Naive thymus-derived CD4-positive, alpha-beta T cell (primary cell): Measurements from ENCODE around the gene PPP2R5D. TPM values are rescaled to one million over a fixed set of nuclear protein-coding genes. Genes with fewer than 3 reads are reported as not detected.

ENCODE experiments used
- ATAC-seq: fragments of 150-1000 bp; cut with Tn5 transposase; 2 replicates; pipeline ENCODE4 v1.10.0; 2021; ENCODE audit warnings: mild to moderate bottlenecking, moderate library complexity
- CTCF ChIA-PET: fragments of 350-600 bp; sonication (Branson Sonifier 250); formaldehyde crosslinking; loops from one replicate; lab custom pipeline; 2021; ENCODE audit warnings: antibody characterized with exemption; lab: Charles Lee
- POLR2A ChIA-PET: fragments of 350-600 bp; sonication (Branson Sonifier 250); formaldehyde crosslinking; loops from one replicate; lab custom pipeline; 2021; ENCODE audit warnings: antibody characterized with exemption, inconsistent platforms; lab: Charles Lee
- DNase-seq, 9 donors: peaks; one replicate each; pipeline versions ENCODE4 v3.0.0 to v3.0.0-alpha.2; 2020 to 2022; ENCODE audit warnings: mixed read lengths in 1 of 9
- H3K27ac ChIP-seq: one replicate; pipeline ENCODE4 v1.7.0; 2013; ENCODE audit warnings: mild to moderate bottlenecking, low read depth, low read length, moderate library complexity
- H3K27me3 ChIP-seq, 2 donors: one replicate each; pipeline ENCODE4 v1.7.0; 2013; ENCODE audit warnings: low read length in 2 of 2, mild to moderate bottlenecking in 2 of 2, moderate library complexity in 2 of 2; ENCODE audit not compliant: control insufficient read depth in 2 of 2, insufficient read depth in 2 of 2
- H3K36me3 ChIP-seq, 3 experiments: 1 replicate in 2 of 3; 2 replicates in 1 of 3; pipeline ENCODE4 v1.7.0; 2013; ENCODE audit warnings: low read length in 3 of 3, mild to moderate bottlenecking in 3 of 3, moderate library complexity in 1 of 3; ENCODE audit not compliant: insufficient read depth in 3 of 3, control insufficient read depth in 2 of 3
- H3K4me1 ChIP-seq, 2 donors: one replicate each; pipeline ENCODE4 v1.7.0; 2013; ENCODE audit warnings: low read length in 2 of 2, mild to moderate bottlenecking in 2 of 2, moderate library complexity in 1 of 2; ENCODE audit not compliant: control insufficient read depth in 2 of 2, insufficient read depth in 2 of 2
- H3K4me3 ChIP-seq: 2 replicates; pipeline ENCODE4 v1.7.0; 2013; ENCODE audit warnings: mild to moderate bottlenecking, low read length
- H3K9me3 ChIP-seq, 3 experiments: 1 replicate in 2 of 3; 2 replicates in 1 of 3; pipeline ENCODE4 v1.7.0; 2013; ENCODE audit warnings: low read length in 3 of 3; ENCODE audit not compliant: control insufficient read depth in 2 of 3
- H3K27ac Mint-ChIP-seq, 9 donors: one replicate each; pipeline ENCODE4 v1.8.0; 2020 to 2022; ENCODE audit warnings: mixed read lengths in 9 of 9, mild to moderate bottlenecking in 8 of 9, moderate library complexity in 5 of 9, inconsistent platforms in 2 of 9
- H3K27me3 Mint-ChIP-seq, 5 donors: one replicate each; pipeline ENCODE4 v1.8.0; 2021 to 2022; ENCODE audit warnings: mixed read lengths in 5 of 5, mild to moderate bottlenecking in 1 of 5
- H3K36me3 Mint-ChIP-seq, 5 donors: one replicate each; pipeline ENCODE4 v1.8.0; 2020 to 2022; ENCODE audit warnings: mixed read lengths in 5 of 5, mild to moderate bottlenecking in 3 of 5, inconsistent platforms in 1 of 5
- H3K4me1 Mint-ChIP-seq, 7 donors: one replicate each; pipeline ENCODE4 v1.8.0; 2020 to 2022; ENCODE audit warnings: mixed read lengths in 7 of 7, mild to moderate bottlenecking in 3 of 7, inconsistent platforms in 1 of 7
- H3K4me3 Mint-ChIP-seq, 10 donors: one replicate each; pipeline ENCODE4 v1.8.0; 2020 to 2022; ENCODE audit warnings: mild to moderate bottlenecking in 10 of 10, mixed read lengths in 10 of 10, moderate library complexity in 6 of 10, inconsistent platforms in 2 of 10
- H3K9me3 Mint-ChIP-seq, 11 donors: one replicate each; pipeline ENCODE4 v1.8.0; 2020 to 2022; ENCODE audit warnings: mixed read lengths in 11 of 11, mild to moderate bottlenecking in 4 of 11, inconsistent platforms in 1 of 11, moderate library complexity in 1 of 11
- intact Hi-C, 2 donors: fragments of 100-400 bp; cut with micrococcal nuclease; formaldehyde crosslinking; loops; one replicate each; pipeline ENCODE4 v1.15.1; 2023
- polyA plus RNA-seq, 2 donors: library from polyadenylated mRNA; unstranded; fragments of 300-500 nt; fragmentation: Illumina TruSeq; gene quantifications; one replicate each; pipeline ENCODE4 v1.2.3, GENCODE V29; 2021
- total RNA-seq, 6 experiments: library from RNA in 5 of 6; stranded (reverse) in 5 of 6; gene quantifications; 1 replicate in 5 of 6; 2 replicates in 1 of 6; pipeline ENCODE4 v1.2.3 and lab custom pipeline; 2021 to 2026

Gene PPP2R5D
- total and polyA plus RNA-seq, 7 experiments from 2014 or later: 19.7 to 60.4 (median 28.2) TPM

DNA sequence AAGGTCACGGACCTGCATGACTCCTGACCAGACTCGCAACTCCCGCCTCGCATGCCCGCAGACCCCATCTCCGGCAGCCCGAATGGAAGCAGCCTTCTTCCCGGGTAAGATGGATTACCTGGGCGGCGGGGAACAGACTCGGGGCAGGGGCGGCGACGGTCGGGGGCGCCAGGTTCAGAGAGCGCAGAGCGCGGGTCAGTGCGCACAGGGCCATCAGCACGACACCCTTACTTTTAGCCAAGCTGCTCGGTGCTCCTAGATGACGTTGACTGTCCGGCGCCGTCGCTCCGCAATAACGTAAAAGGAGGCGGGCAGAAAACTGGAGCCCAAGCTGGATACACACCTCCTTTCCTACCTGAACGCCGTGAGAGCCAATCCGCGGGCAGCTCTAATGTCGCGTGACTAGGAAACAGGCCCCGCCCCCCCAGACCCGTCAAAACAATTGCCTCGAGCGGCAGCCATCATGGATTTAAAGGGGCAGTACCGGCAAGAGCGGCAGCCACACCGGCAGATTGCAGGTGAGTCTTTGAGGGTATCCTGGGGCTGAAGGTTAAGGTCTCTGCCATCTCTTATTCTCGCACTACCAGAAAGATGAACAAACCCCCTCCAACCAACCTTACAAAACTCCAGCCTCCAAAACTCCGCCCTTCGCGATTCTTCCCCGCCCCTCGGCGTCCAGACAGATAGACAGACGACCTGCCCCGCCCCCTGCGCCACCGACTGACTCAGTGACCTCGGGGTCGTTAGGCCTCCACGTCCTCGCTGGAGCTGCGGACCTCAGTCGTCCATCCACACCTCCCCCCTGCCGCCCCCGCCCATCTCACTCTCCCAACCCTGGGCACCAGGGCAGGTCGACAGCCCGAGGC is 75.0 kb downstream of the PPP2R5D start, which contains the start of the genes KLC4 and MRPL2:
TSS of gene KLC4 (plus strand) at position 464 of the 866 bp plus-strand sequence. CDS start 1,705 bp downstream, outside the sequence.
TSS of gene MRPL2 (minus strand) at position 267 of the 866 bp plus-strand sequence. CDS start at position 214, 53 bp downstream.
- CTCF ChIA-PET: interaction anchor here (0.5 to 0.6 kb wide), 2 partner anchors 155 to 471 kb away, joined by 4 to 6 read pairs; no protein-coding TSS in a partner anchor
- H3K27ac Mint-ChIP-seq: peak within 1 kb of the TSS; percentile 95 to 100 (median 99)
- peaks cover 28 to 50% (median 45%) of the 10 kb centered on the region in 7 donors for H3K4me1 Mint-ChIP-seq

DNA sequence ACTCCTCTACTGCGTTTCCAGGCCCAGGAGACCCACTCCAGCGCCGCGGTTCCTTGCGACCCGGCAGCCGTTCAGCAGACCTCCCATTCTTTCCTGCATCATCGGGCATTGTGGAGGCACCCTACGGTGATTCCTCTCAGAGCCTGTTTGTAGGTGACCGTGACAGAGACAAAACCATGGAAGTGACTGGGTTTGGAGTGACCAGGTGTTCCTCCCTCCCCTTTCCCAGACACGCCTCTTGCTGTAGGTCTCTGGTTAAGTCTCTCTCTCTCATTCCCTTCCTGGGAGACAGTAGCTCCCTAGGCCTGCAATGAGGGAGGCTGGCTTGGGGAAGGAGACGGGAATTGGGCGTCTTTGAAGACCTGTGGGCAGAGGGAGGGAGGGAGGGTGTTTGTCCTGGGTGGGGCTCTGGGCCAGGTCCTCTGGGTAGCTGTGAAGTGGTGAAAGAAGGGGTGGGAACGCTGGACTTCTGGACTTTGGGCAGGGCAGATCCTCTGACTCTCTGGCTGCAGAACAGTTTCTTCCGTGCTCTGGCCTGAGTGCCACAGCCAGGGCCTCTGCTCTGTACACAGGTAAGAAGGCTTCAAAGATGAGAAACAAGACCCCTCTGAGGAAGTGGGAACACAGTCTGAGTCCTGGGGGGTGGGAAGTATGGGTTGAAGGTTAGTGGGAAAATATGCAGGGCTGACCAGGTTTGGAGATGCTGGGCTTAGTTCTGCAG is 75.8 kb downstream of the PPP2R5D start:
- H3K4me1 ChIP-seq: peaks cover 0 to 21% of the 10 kb centered on the region in 2 donors
- POLR2A ChIA-PET: interaction anchor here (0.7 to 3.6 kb wide), 12 partner anchors 9 to 130 kb away, joined by 3 to 33 read pairs (median 5); partner anchors contain the start of genes CNPY3, KLHDC3, MEA1 and PEX6
- Mint-ChIP-seq H3K4me3 (peak overlapping the region; percentile 88 to 100 (median 96)), H3K4me1 (peaks cover 27 to 49% (median 44%) of the 10 kb centered on the region in 7 donors), H3K27ac (peak overlapping the region; percentile 95 to 100 (median 99)), H3K27me3 (no peaks in the 10 kb centered on the region), H3K9me3 (no peaks in the 10 kb centered on the region), H3K36me3 (peaks cover 9 to 43% (median 21%) of the 10 kb centered on the region in 5 donors)
- H3K36me3 ChIP-seq: peaks cover 0 to 38% (median 0%) of the 10 kb centered on the region in 3 experiments
- H3K27me3 ChIP-seq: no peaks in the 10 kb centered on the region
- peak overlapping the region; percentile 88 for H3K27ac ChIP-seq
- DNase-seq (no peak), ATAC-seq (no peak)
- no peaks in the 10 kb centered on the region for H3K9me3 ChIP-seq
- intact Hi-C loops: no loop called here
- H3K4me3 ChIP-seq: peak overlapping the region; percentile 80
- CTCF ChIA-PET: no interaction called here

More for the DNA sequence above, 75.0 kb downstream of the PPP2R5D start, which contains the start of the genes KLC4 and MRPL2:
- H3K9me3 ChIP-seq: no peaks in the 10 kb centered on the region
- H3K4me1 ChIP-seq: peaks cover 0 to 21% of the 10 kb centered on the region in 2 donors
- DNase-seq (peak; percentile 79 to 98 (median 95)), ATAC-seq (peak; percentile 99)
- intact Hi-C loops: loop anchor here (1.0 to 10.0 kb wide), 17 partner anchors 37 to 1325 kb away; partner anchors contain the start of genes CNPY3 (in 2 of the 2), KLHDC3 (in 2 of the 2), SRF (in 2 of the 2) and UBR2 (in 2 of the 2)
- H3K36me3 Mint-ChIP-seq: peaks cover 9 to 38% (median 17%) of the 10 kb centered on the region in 5 donors
- POLR2A ChIA-PET: interaction anchor here (0.8 to 3.6 kb wide), 19 partner anchors 8 to 495 kb away, joined by 3 to 33 read pairs (median 4); partner anchors contain the start of genes CNPY3, KLHDC3, MEA1 and PEX6
- peaks cover 0 to 32% (median 0%) of the 10 kb centered on the region in 3 experiments for H3K36me3 ChIP-seq
- H3K27ac ChIP-seq: peak within 1 kb of the TSS; percentile 88
- H3K9me3 Mint-ChIP-seq: no peaks in the 10 kb centered on the region
- no peaks in the 10 kb centered on the region for H3K27me3 Mint-ChIP-seq
- peak within 1 kb of the TSS; percentile 88 to 100 (median 96) for H3K4me3 Mint-ChIP-seq
- no peaks in the 10 kb centered on the region for H3K27me3 ChIP-seq
- H3K4me3 ChIP-seq: peak within 1 kb of the TSS; percentile 80

DNA sequence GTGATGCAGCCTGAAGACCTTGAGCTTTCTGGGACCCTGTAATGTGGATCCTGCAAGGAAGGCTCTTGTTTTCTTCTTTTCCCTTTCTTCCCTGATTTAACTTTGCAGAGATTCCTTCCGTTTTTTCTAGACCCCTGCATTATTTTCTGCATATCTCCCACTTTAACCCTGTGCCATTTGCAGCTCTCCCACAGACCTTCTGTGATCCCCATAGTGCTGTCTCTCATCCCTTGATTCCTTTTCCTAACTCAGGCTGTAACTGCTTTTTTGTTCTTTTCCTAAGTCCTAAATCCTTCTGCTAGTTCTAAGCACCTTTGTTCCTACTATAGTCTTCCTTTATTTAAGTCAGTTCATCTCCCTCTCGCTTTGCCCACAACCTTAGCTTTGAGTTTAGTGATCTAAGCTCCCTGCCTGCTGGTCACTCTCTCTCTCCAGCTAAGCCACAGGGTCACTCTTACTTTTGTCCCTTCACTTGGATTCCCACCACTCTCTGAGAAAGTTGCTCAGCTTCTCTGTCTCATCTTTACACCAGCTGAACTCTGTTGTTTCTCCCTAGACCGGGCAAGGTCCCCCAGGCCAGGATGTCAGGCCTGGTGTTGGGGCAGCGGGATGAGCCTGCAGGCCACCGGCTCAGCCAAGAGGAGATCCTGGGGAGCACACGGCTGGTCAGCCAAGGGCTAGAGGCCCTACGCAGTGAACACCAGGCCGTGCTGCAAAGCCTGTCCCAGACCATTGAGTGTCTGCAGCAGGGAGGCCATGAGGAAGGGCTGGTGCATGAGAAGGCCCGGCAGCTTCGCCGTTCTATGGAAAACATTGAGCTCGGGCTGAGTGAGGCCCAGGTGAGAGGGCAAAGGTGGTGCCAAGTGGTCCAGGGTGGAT is 76.6 kb downstream of the PPP2R5D start:
- Mint-ChIP-seq H3K4me1 (peaks cover 27 to 44% (median 40%) of the 10 kb centered on the region in 7 donors), H3K27ac (peak overlapping the region; percentile 67 to 100 (median 98)), H3K4me3 (peak overlapping the region; percentile 88 to 100 (median 96)), H3K9me3 (no peaks in the 10 kb centered on the region), H3K27me3 (no peaks in the 10 kb centered on the region), H3K36me3 (peaks cover 2 to 39% (median 24%) of the 10 kb centered on the region in 5 donors)
- DNase-seq (no peak), ATAC-seq (no peak)
- Histone ChIP-seq H3K4me1 (peaks cover 0 to 21% of the 10 kb centered on the region in 2 donors), H3K36me3 (peaks cover 0 to 38% (median 0%) of the 10 kb centered on the region in 3 experiments), H3K27ac (no peak overlapping the region), H3K9me3 (no peaks in the 10 kb centered on the region), H3K27me3 (no peaks in the 10 kb centered on the region), H3K4me3 (no peak overlapping the region)
- ChIA-PET CTCF (no interaction called here), POLR2A (interaction anchor here (0.7 to 3.6 kb wide), 9 partner anchors 8 to 131 kb away, joined by 3 to 33 read pairs (median 4); partner anchors contain the start of genes CNPY3, KLHDC3, MEA1 and PEX6)
- intact Hi-C loops: no loop called here

DNA sequence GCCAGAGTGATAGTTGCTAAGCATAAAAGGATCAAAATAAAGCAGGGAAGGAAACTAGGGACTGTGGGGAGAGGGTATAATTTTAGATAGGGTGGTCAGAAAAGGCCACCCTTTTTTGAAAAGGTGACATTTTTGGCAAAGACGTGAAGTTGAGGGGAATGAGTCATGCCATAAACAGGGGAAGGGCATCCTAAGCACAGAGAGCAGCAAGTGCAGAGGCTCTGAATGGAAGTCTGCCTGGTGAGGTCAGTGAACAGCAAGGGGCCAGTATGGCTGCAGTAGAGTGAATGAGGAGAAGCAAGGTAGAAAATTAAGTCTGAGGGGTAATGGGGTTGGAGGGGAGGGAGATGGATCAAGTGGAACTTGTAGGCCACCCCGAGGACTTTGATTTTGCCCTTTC is 77.5 kb downstream of the PPP2R5D start:
- no peak for DNase-seq
- intact Hi-C loops: no loop called here
- no peaks in the 10 kb centered on the region for H3K9me3 Mint-ChIP-seq
- H3K4me1 Mint-ChIP-seq: peaks cover 27 to 44% (median 36%) of the 10 kb centered on the region in 7 donors
- H3K27ac ChIP-seq: no peak overlapping the region
- no peak overlapping the region for H3K4me3 ChIP-seq
- H3K9me3 ChIP-seq: no peaks in the 10 kb centered on the region
- ChIA-PET POLR2A (interaction anchor here (1.0 to 3.6 kb wide), 2 partner anchors 17 to 83 kb away, joined by 4 to 18 read pairs; partner anchors contain the start of gene PEX6), CTCF (no interaction called here)
- H3K27me3 ChIP-seq: no peaks in the 10 kb centered on the region
- H3K4me3 Mint-ChIP-seq: peak overlapping the region in 3 of 10 donors; percentile 2 to 93 (median 63)
- ATAC-seq: no peak
- H3K4me1 ChIP-seq: peaks cover 0 to 21% of the 10 kb centered on the region in 2 donors
- H3K27ac Mint-ChIP-seq: peak overlapping the region in 1 of 9 donors; percentile 88
- H3K36me3 Mint-ChIP-seq: peaks cover 0 to 43% (median 26%) of the 10 kb centered on the region in 5 donors
- H3K27me3 Mint-ChIP-seq: no peaks in the 10 kb centered on the region
- peaks cover 0 to 46% (median 4%) of the 10 kb centered on the region in 3 experiments for H3K36me3 ChIP-seq
